Measurements from ENCODE around the gene FBXW9. TPM values are rescaled to one million over a fixed set of nuclear protein-coding genes. Genes with fewer than 3 reads are reported as not detected.
A peak's percentile ranks its signal among the peaks of the same experiment; 100 is the strongest.

Gene FBXW9
- polyA plus RNA-seq, 3 donors: 4.4 to 7.2 (median 5.1) TPM

DNA sequence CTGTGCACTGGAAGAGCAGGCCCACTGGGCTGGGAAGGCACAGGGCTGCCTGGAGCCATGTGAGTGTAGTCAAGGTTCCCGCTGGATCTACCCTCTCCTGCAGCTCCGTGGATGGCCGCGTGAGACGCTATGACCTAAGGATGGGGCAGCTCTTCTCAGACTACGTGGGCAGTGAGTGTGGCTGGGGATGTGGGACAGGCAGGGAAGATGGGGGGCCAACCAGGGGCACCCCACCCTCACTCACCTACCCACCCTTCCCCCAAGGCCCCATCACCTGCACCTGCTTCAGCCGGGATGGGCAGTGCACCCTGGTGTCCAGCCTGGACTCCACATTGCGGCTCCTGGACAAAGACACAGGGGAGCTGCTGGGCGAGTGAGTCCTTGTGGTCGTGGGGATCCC lies 23.7 kb downstream of the FBXW9 start:
- peaks cover 49 to 64% of the 10 kb centered on the region in 2 donors for H3K36me3 Mint-ChIP-seq
- H3K4me3 Mint-ChIP-seq: no peak overlapping the region

DNA sequence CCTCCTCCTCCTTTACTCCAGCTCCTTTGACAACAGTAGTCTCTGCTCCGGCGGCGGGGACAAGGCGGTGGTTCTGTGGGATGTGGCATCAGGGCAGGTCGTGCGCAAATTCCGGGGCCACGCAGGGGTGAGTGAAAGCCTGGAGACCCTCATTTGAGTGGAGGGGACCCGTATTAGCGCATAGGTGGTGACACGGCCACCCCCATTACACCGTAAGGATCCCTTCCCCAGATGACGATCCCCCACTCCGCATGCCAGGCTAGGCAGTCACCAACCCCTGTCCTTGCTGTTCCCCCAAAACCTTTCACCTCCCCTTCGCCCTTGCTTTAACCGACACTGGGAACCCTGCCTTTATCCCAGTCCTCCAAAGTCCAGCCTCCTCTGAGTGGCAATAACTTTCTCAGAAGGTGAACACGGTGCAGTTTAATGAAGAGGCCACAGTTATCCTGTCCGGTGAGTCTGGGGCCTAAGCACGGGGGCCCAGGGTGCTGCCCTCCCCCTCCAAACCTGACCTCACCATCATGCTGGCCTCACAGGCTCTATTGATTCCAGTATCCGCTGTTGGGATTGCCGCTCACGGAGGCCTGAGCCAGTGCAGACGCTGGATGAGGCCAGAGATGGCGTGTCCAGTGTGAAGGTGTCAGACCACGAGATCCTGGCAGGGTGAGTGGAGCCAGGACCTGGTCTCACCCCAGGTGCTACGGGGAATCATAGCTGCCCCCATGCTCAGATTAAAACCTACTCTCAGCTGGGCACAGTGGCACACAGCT lies 26.1 kb downstream of the FBXW9 start:
- Mint-ChIP-seq H3K4me3 (peak overlapping the region; percentile 90 to 97), H3K9me3 (peaks cover 0 to 3% (median 0%) of the 10 kb centered on the region in 7 donors), H3K4me1 (peaks cover 40% of the 10 kb centered on the region), H3K36me3 (peaks cover 29 to 41% of the 10 kb centered on the region in 2 donors), H3K27ac (peak overlapping the region; percentile 81 to 100 (median 100)), H3K27me3 (ENCODE audit: low read depth in 3 of 3) (peaks cover 0 to 3% (median 0%) of the 10 kb centered on the region in 3 donors)
- Histone ChIP-seq H2AFZ (ENCODE audit: insufficient read depth, low read depth, low read length, poor library complexity, severe bottlenecking) (peak overlapping the region; percentile 94), H3K4me2 (replicated peaks; ENCODE audit: extremely low read depth, low read length, poor library complexity, severe bottlenecking) (peak overlapping the region; percentile 95), H3K9me3 (replicated peaks in 1 of 2; ENCODE audit: control insufficient read depth in 1 of 2, insufficient read depth in 1 of 2, low read length in 2 of 2) (no peaks in the 10 kb centered on the region), H3K4me3 (replicated peaks in 1 of 3; ENCODE audit: low read depth in 2 of 3, low read length in 3 of 3) (peak overlapping the region; percentile 61 to 96 (median 81)), H4K20me1 (ENCODE audit: insufficient read depth, low read length) (peaks cover 38% of the 10 kb centered on the region), H3K27me3 (ENCODE audit: control insufficient read depth in 2 of 2, insufficient read depth in 2 of 2, low read length in 2 of 2) (no peaks in the 10 kb centered on the region), H3K4me1 (ENCODE audit: control insufficient read depth in 1 of 2, insufficient read depth in 2 of 2, low read length in 2 of 2) (peaks cover 36 to 47% of the 10 kb centered on the region in 2 donors), H3K79me2 (ENCODE audit: insufficient read depth, low read length) (peaks cover 58% of the 10 kb centered on the region), H3K36me3 (replicated peaks in 1 of 2; ENCODE audit: control insufficient read depth in 1 of 2, insufficient read depth in 2 of 2, low read length in 2 of 2) (peaks cover 23 to 31% of the 10 kb centered on the region in 2 donors), H3K27ac (ENCODE audit: low read depth in 1 of 2, low read length in 2 of 2) (peak overlapping the region; percentile 78 to 100), H3K9ac (ENCODE audit: insufficient read depth, low read length, poor library complexity, severe bottlenecking) (peak overlapping the region; percentile 92)
- WGBS (ENCODE audit: insufficient coverage): 76% methylated on average over 12 of the region's 26 CpGs
- DNase-seq: no peak
- TF ChIP-seq, protein P1, sequence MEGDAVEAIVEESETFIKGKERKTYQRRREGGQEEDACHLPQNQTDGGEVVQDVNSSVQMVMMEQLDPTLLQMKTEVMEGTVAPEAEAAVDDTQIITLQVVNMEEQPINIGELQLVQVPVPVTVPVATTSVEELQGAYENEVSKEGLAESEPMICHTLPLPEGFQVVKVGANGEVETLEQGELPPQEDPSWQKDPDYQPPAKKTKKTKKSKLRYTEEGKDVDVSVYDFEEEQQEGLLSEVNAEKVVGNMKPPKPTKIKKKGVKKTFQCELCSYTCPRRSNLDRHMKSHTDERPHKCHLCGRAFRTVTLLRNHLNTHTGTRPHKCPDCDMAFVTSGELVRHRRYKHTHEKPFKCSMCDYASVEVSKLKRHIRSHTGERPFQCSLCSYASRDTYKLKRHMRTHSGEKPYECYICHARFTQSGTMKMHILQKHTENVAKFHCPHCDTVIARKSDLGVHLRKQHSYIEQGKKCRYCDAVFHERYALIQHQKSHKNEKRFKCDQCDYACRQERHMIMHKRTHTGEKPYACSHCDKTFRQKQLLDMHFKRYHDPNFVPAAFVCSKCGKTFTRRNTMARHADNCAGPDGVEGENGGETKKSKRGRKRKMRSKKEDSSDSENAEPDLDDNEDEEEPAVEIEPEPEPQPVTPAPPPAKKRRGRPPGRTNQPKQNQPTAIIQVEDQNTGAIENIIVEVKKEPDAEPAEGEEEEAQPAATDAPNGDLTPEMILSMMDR (IDR thresholded peaks at IDR 0.05): no peak
- intact Hi-C loops (cut with micrococcal nuclease): no loop called here

More for the DNA sequence above, 23.7 kb downstream of the FBXW9 start:
- Histone ChIP-seq H3K4me1 (ENCODE audit: control insufficient read depth in 1 of 2, insufficient read depth in 2 of 2, low read length in 2 of 2) (peaks cover 22 to 34% of the 10 kb centered on the region in 2 donors), H3K27ac (ENCODE audit: low read depth in 1 of 2, low read length in 2 of 2) (no peak overlapping the region), H2AFZ (ENCODE audit: insufficient read depth, low read depth, low read length, poor library complexity, severe bottlenecking) (no peak overlapping the region), H3K9ac (ENCODE audit: insufficient read depth, low read length, poor library complexity, severe bottlenecking) (no peak overlapping the region), H3K79me2 (ENCODE audit: insufficient read depth, low read length) (peaks cover 34% of the 10 kb centered on the region), H4K20me1 (ENCODE audit: insufficient read depth, low read length) (peaks cover 47% of the 10 kb centered on the region), H3K4me3 (replicated peaks in 1 of 3; ENCODE audit: low read depth in 2 of 3, low read length in 3 of 3) (no peak overlapping the region), H3K9me3 (replicated peaks in 1 of 2; ENCODE audit: control insufficient read depth in 1 of 2, insufficient read depth in 1 of 2, low read length in 2 of 2) (no peaks in the 10 kb centered on the region), H3K27me3 (ENCODE audit: control insufficient read depth in 2 of 2, insufficient read depth in 2 of 2, low read length in 2 of 2) (no peaks in the 10 kb centered on the region), H3K4me2 (replicated peaks; ENCODE audit: extremely low read depth, low read length, poor library complexity, severe bottlenecking) (no peak overlapping the region), H3K36me3 (replicated peaks in 1 of 2; ENCODE audit: control insufficient read depth in 1 of 2, insufficient read depth in 2 of 2, low read length in 2 of 2) (peaks cover 43 to 54% of the 10 kb centered on the region in 2 donors)
- no peak for DNase-seq
- intact Hi-C loops (cut with micrococcal nuclease): loop anchor here (1.0 to 2.0 kb wide), 2 partner anchors 108 kb away; no protein-coding TSS in a partner anchor
- 95% methylated on average over 3 of the region's 10 CpGs for WGBS (ENCODE audit: insufficient coverage)
- H3K27ac Mint-ChIP-seq: peak overlapping the region in 2 of 7 donors; percentile 48 to 63
- no peaks in the 10 kb centered on the region for H3K27me3 Mint-ChIP-seq (ENCODE audit: low read depth in 3 of 3)
- TF ChIP-seq, protein P1 (IDR thresholded peaks at IDR 0.05): no peak
- peaks cover 0 to 3% (median 0%) of the 10 kb centered on the region in 7 donors for H3K9me3 Mint-ChIP-seq
- peaks cover 33% of the 10 kb centered on the region for H3K4me1 Mint-ChIP-seq

All from CD14-positive monocyte (primary cell).